SK-N-SH treated with all-trans-retinoic acid at 6 μM for 48 hours (cell line): Measurements from ENCODE around the gene SLC12A7.

Experiments
- ARNTL ChIP-seq: fragments of 450-650 bp; formaldehyde crosslinking; IDR thresholded peaks from 2 replicates; pipeline ENCODE4 v1.5.0; 2020; ENCODE audit warnings: low read depth, mild to moderate bottlenecking, moderate library complexity, borderline replicate concordance
- CREB5 ChIP-seq: fragments of 250-450 bp; sonication (Bioruptor Pico); IDR thresholded peaks from 2 replicates; pipeline ENCODE4 v1.5.1; 2020; ENCODE audit warnings: low read depth, mild to moderate bottlenecking, moderate library complexity
- ESRRG ChIP-seq: fragments of 250-450 bp; sonication (Bioruptor Pico); IDR thresholded peaks from 2 replicates; pipeline ENCODE4 v1.6.1; 2021; ENCODE audit warnings: mild to moderate bottlenecking
- PATZ1 ChIP-seq: fragments of 250-450 bp; sonication (Bioruptor Pico); IDR thresholded peaks from 2 replicates; pipeline ENCODE4 v1.8.0; 2020; ENCODE audit warnings: mild to moderate bottlenecking, moderate library complexity, borderline replicate concordance
- SNAI2 ChIP-seq: fragments of 250-450 bp; sonication (Bioruptor Pico); IDR thresholded peaks from 2 replicates; pipeline ENCODE4 v1.5.0; 2020; ENCODE audit warnings: mild to moderate bottlenecking, moderate library complexity
- TCF4 ChIP-seq: fragments of 250-450 bp; sonication (Bioruptor Pico); IDR thresholded peaks from 2 replicates; pipeline ENCODE4 v1.8.0; 2021; ENCODE audit warnings: mild to moderate bottlenecking, moderate library complexity, borderline replicate concordance
- TOX ChIP-seq: fragments of 250-450 bp; sonication (Bioruptor Pico); IDR thresholded peaks from 2 replicates; pipeline ENCODE4 v1.8.0; 2021; ENCODE audit warnings: mild to moderate bottlenecking, moderate library complexity, borderline replicate concordance
- ZC3H10 ChIP-seq: fragments of 250-450 bp; sonication (Bioruptor Pico); IDR thresholded peaks from 2 replicates; pipeline ENCODE4 v1.5.1; 2021; ENCODE audit warnings: mild to moderate bottlenecking, moderate library complexity

- TF ChIP-seq PATZ1 (CRISPR knock-in tag) (no peak), TCF4 (CRISPR knock-in tag) (no peak), CREB5 (CRISPR knock-in tag) (no peak), SNAI2 (CRISPR knock-in tag) (no peak), ESRRG (CRISPR knock-in tag) (no peak), ZC3H10 (CRISPR knock-in tag) (no peak), TOX (CRISPR knock-in tag) (no peak), ARNTL (CRISPR knock-in tag) (no peak)
Observed at GRCh38 chr5:1012900-1013237, 99.0 kb downstream of the SLC12A7 start.
